ENCODE measurements around the gene ZNF436. TPM values are rescaled to one million over a fixed set of nuclear protein-coding genes. Genes with fewer than 3 reads are reported as not detected.
"Not testable (repeated sequence)": the region's sequence is repeated elsewhere in the genome, so short reads cannot be mapped to it uniquely, and the experiment has no call there.

Gene ZNF436
- total RNA-seq, 5 donors from 2014 or later (not counting 1 experiment from before 2014, with no cell fraction given) = 4.6 to 9.8 (median 9.3) TPM

DNA sequence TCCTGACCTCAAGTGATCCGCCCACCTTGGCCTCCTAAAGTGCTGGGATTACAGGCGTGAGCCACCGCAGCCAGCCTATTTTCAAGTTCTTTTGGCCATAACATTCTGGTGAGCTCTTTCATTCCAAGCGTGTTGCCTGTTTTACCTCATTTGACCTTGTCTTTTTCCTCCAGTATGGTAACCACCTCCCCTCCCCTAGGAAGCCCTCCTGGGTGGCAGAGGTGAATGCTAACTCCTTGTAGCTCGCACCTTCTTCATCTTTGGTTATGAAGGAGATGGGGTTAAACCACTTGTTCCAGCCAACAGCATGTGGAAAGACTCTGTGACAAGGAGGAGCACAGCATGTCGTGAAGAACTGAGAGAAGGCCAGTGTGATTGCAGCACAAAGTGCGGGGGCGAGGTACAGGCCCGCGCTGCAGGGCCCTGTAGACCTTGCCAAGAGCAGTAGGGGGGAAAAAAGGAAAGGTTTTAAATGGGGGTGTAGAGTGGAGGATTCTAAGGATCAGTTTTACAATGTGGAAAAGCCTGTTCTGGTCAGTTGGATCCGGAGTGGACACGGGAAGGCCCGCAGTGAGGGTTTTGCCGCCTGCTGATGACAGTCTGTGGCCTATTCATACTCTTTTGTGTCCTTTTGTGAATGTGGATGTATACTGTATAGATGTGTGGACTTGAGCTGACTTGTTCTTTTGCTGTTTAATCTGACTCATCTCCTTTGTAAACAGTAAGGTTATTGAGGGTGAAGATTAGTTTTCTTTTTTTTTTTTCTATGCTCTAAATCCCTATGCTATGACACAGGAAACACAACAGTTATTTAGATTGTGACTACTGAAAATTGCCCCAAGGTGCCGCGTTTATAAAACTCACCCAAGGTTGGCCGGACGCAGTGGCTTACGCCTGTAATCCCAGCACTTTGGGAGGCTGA is 7.5 kb upstream of the ZNF436 start:
- ChIA-PET POLR2A (no interaction called here), CTCF (interaction anchor here (0.5 to 0.6 kb wide), 2 partner anchors 40 to 48 kb away, joined by 3 to 4 read pairs; no protein-coding TSS in a partner anchor)
- no peak for ATAC-seq (replicated peaks in 1 of 4)

DNA sequence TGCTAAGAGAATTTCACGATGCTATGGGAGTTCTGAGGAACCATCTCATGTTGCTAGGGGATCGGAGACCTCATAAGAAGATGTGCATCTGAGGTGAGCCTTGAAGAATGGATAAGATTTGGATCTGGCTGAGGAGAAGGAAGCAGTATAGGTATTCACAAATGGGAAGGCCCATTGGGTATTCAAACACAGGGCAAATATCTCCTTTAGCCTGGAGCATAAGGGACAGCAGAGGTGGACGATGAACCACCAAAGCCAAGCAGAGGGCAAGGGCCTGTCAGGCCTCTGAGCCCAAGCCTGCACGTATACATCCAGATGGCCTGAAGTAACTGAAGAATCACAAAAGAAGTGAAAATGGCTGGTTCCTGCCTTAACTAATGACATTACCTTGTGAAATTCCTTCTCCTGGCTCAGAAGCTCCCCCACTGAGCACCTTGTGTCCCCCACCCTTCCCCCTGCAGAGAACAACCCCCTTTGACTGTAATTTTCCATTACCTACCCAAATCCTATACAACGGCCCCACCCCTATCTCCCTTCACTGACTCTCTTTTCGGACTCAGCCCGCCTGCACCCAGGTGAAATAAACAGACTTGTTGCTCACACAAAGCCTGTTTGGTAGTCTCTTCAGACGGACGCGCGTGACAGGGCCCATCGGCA is 4.6 kb upstream of the ZNF436 start:
- H3K27ac Mint-ChIP-seq; H3K9me3 ChIP-seq; H3K36me3 Mint-ChIP-seq; H3K27me3 ChIP-seq (replicated peaks in 1 of 2; ENCODE audit: control insufficient read depth in 2 of 2, extremely low read depth in 1 of 2, insufficient read depth in 2 of 2, low read length in 1 of 2); ATAC-seq (replicated peaks in 1 of 4); H3K27me3 Mint-ChIP-seq; H3K27ac ChIP-seq (ENCODE audit: low read length); H3K36me3 ChIP-seq (ENCODE audit: control insufficient read depth in 2 of 2, extremely low read depth in 1 of 2, insufficient read depth in 1 of 2, low read length in 1 of 2); H3K4me3 Mint-ChIP-seq; CTCF ChIA-PET; DNase-seq; H3K4me3 ChIP-seq (ENCODE audit: control insufficient read depth in 1 of 2, extremely low read depth in 1 of 2, low read length in 1 of 2); H3K9me3 Mint-ChIP-seq: not testable (repeated sequence)
- POLR2A ChIA-PET = interaction anchor here in 1 of 2 donors (0.5 kb wide), 1 partner anchor 59 kb away, joined by 4 read pairs; no protein-coding TSS in a partner anchor
- H3K4me1 ChIP-seq (ENCODE audit: control insufficient read depth in 1 of 2, extremely low read depth in 1 of 2, insufficient read depth in 2 of 2, low read length in 2 of 2) = peaks cover 5 to 11% of the 10 kb centered on the region in 2 experiments
- WGBS (ENCODE audit: insufficient coverage) = 92% methylated on average over 10 of the region's 12 CpGs
- H3K4me1 Mint-ChIP-seq = peaks cover 6 to 16% (median 14%) of the 10 kb centered on the region in 3 donors

More for the DNA sequence above, 7.5 kb upstream of the ZNF436 start:
- H3K27me3 Mint-ChIP-seq = no peaks in the 10 kb centered on the region
- no peak for DNase-seq
- no peak overlapping the region for H3K4me3 Mint-ChIP-seq
- Histone ChIP-seq H3K4me1 (ENCODE audit: control insufficient read depth in 1 of 2, extremely low read depth in 1 of 2, insufficient read depth in 2 of 2, low read length in 2 of 2) (no peaks in the 10 kb centered on the region), H3K9me3 (no peaks in the 10 kb centered on the region), H3K27me3 (replicated peaks in 1 of 2; ENCODE audit: control insufficient read depth in 2 of 2, extremely low read depth in 1 of 2, insufficient read depth in 2 of 2, low read length in 1 of 2) (no peaks in the 10 kb centered on the region), H3K27ac (ENCODE audit: low read length) (no peak overlapping the region), H3K4me3 (ENCODE audit: control insufficient read depth in 1 of 2, extremely low read depth in 1 of 2, low read length in 1 of 2) (no peak overlapping the region), H3K36me3 (ENCODE audit: control insufficient read depth in 2 of 2, extremely low read depth in 1 of 2, insufficient read depth in 1 of 2, low read length in 1 of 2) (peaks cover 0 to 2% of the 10 kb centered on the region in 2 donors)
- no peak overlapping the region for H3K27ac Mint-ChIP-seq
- no peaks in the 10 kb centered on the region for H3K36me3 Mint-ChIP-seq
- WGBS (ENCODE audit: insufficient coverage) = 95% methylated on average over 12 of the region's 19 CpGs
- no peaks in the 10 kb centered on the region for H3K9me3 Mint-ChIP-seq
- H3K4me1 Mint-ChIP-seq = no peaks in the 10 kb centered on the region

DNA sequence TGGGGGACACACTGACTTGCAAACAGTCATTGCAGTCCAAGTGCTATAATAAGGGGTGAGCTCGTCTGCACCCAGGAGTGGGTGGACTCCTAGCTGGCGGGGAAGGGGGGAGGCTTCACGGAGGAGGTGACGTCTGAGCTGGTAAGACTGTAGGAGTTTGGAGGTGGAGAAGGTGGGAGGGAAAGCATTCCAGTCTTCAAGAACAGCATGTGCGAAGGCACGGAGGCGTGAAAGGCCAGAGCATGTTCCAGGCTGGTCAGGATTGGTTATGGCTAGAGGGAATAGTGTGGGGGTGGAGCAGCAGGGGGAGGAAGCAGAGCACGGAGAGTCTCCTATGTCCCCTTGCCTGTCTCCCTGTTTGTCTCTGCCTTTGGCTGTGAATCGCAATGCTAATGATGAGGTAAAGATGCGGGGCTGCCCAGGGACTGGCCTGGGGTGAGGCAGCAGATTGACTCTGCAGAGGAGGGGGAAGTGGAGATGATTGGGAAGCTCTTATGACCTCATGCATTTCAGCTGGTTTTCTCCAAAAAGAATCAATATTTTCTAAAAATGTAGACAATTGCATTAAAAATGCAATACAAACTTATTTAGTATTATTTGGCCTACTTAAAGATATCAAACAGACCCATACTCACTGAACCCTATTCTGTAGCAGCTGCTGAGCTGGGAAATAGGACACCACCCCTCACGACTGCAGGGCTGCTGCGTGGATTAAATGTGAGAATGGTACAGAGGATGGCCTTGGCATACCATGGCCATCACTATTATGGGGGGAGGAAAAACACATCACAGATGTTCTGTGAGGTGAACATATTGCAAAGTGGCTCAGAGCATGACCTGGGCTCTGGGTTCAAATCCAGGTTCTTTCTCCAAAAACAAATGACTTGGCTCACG is 2.6 kb upstream of the ZNF436 start:
- 81% methylated on average over 11 of the region's 13 CpGs for WGBS (ENCODE audit: insufficient coverage)
- DNase-seq = no peak
- ChIA-PET CTCF (interaction anchor here (0.6 to 1.2 kb wide), 3 partner anchors 30 to 407 kb away, joined by 3 to 4 read pairs (median 3); no protein-coding TSS in a partner anchor), POLR2A (no interaction called here)
- H3K4me1 Mint-ChIP-seq = peaks cover 16 to 26% (median 21%) of the 10 kb centered on the region in 3 donors
- H3K9me3 Mint-ChIP-seq = no peaks in the 10 kb centered on the region
- H3K27ac Mint-ChIP-seq = no peak overlapping the region
- H3K27me3 ChIP-seq (replicated peaks in 1 of 2; ENCODE audit: control insufficient read depth in 2 of 2, extremely low read depth in 1 of 2, insufficient read depth in 2 of 2, low read length in 1 of 2) = no peaks in the 10 kb centered on the region
- no peaks in the 10 kb centered on the region for H3K36me3 Mint-ChIP-seq
- no peak for ATAC-seq (replicated peaks in 1 of 4)
- no peaks in the 10 kb centered on the region for H3K27me3 Mint-ChIP-seq
- peaks cover 0 to 2% of the 10 kb centered on the region in 2 donors for H3K36me3 ChIP-seq (ENCODE audit: control insufficient read depth in 2 of 2, extremely low read depth in 1 of 2, insufficient read depth in 1 of 2, low read length in 1 of 2)
- peaks cover 10 to 20% of the 10 kb centered on the region in 2 experiments for H3K4me1 ChIP-seq (ENCODE audit: control insufficient read depth in 1 of 2, extremely low read depth in 1 of 2, insufficient read depth in 2 of 2, low read length in 2 of 2)
- H3K4me3 ChIP-seq (ENCODE audit: control insufficient read depth in 1 of 2, extremely low read depth in 1 of 2, low read length in 1 of 2) = no peak overlapping the region
- H3K27ac ChIP-seq (ENCODE audit: low read length) = no peak overlapping the region
- no peaks in the 10 kb centered on the region for H3K9me3 ChIP-seq
- H3K4me3 Mint-ChIP-seq = no peak overlapping the region

DNA sequence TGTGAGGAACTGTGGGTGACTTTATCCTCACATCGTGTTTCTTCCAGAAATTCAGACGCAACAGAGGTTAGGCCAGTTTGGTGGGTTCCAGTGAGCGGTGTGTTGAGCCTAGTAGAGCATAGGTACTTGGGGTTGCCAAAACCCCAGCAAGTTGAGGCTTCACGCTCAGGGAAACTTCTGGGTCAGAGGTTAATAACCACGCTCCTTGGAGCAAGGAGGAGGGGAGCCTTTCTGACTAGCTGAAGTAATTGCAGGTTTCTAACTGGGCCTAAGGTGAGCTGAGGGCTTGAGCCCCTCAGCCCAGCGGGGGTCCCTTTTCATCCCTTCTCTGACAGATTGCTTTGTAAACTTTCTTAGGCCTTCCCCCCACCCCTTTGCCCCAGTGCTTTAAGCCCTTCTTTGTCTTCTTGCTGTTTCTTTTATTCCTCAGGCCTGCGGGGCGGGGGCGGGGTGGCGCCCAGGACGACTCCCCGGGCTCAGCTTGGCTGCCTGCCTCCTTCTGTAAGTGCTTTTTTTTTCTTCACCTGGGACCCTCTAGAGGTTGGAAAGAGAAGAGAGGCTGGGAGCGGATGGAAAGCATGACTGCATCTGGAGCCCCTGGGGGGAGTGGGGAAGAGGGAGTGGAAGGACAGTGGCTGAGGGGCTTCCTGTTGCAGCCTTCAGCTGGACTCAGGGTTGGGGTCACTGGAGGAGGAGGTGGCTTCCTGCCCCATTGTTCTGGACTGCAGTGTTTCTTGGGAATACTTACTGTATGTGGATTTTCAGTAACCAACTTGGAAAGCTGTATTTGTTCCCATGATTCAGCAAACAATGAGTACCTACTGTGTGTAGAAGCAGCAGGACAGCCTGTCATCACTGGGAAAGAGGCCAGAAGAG is 1.3 kb upstream of the ZNF436 start:
- no peak overlapping the region for H3K27ac ChIP-seq (ENCODE audit: low read length)
- no peak overlapping the region for H3K27ac Mint-ChIP-seq

DNA sequence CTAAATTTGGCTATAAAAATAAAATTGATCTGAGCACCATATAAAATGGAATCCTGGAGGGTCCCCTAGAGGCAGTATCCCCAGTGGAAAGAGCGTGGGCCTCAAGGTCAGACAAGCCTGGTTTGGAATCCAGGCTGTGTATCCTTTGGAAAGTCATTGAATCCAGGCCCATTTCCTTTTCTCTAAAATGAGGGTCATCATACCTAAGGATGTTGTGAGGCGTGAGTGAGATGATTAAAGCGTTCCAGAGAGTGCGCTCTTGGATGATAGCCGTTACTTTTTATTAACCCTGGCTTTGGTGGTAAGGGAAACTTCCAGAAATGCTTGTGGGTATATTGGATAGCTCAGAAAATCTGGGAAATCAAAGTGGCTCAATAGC is 683 bp upstream of the ZNF436 start:
- H3K4me3 ChIP-seq (ENCODE audit: control insufficient read depth in 1 of 2, extremely low read depth in 1 of 2, low read length in 1 of 2) = no peak overlapping the region
- peaks cover 14% of the 10 kb centered on the region for H3K36me3 Mint-ChIP-seq

More for the DNA sequence above, 1.3 kb upstream of the ZNF436 start:
- WGBS (ENCODE audit: insufficient coverage) = 81% methylated on average over 11 of the region's 13 CpGs
- Histone ChIP-seq H3K36me3 (ENCODE audit: control insufficient read depth in 2 of 2, extremely low read depth in 1 of 2, insufficient read depth in 1 of 2, low read length in 1 of 2) (peaks cover 0 to 2% of the 10 kb centered on the region in 2 donors), H3K9me3 (no peaks in the 10 kb centered on the region), H3K4me1 (ENCODE audit: control insufficient read depth in 1 of 2, extremely low read depth in 1 of 2, insufficient read depth in 2 of 2, low read length in 2 of 2) (peaks cover 12 to 22% of the 10 kb centered on the region in 2 experiments), H3K27me3 (replicated peaks in 1 of 2; ENCODE audit: control insufficient read depth in 2 of 2, extremely low read depth in 1 of 2, insufficient read depth in 2 of 2, low read length in 1 of 2) (no peaks in the 10 kb centered on the region), H3K4me3 (ENCODE audit: control insufficient read depth in 1 of 2, extremely low read depth in 1 of 2, low read length in 1 of 2) (no peak overlapping the region)
- Mint-ChIP-seq H3K27me3 (no peaks in the 10 kb centered on the region), H3K4me1 (peaks cover 29 to 39% (median 34%) of the 10 kb centered on the region in 3 donors), H3K9me3 (no peaks in the 10 kb centered on the region), H3K4me3 (peak overlapping the region in 2 of 3 donors; percentile 94 to 99), H3K36me3 (peaks cover 11% of the 10 kb centered on the region)
- ChIA-PET CTCF (interaction anchor here (0.6 to 1.2 kb wide), 4 partner anchors 18 to 409 kb away, joined by 3 to 4 read pairs (median 3); no protein-coding TSS in a partner anchor), POLR2A (no interaction called here)
- DNase-seq (no peak), ATAC-seq (replicated peaks in 1 of 4) (no peak)

More for the DNA sequence above, 683 bp upstream of the ZNF436 start:
- Mint-ChIP-seq H3K4me1 (peaks cover 30 to 40% (median 35%) of the 10 kb centered on the region in 3 donors), H3K27me3 (no peaks in the 10 kb centered on the region), H3K4me3 (peak overlapping the region; percentile 94 to 99 (median 97)), H3K27ac (no peak overlapping the region), H3K9me3 (no peaks in the 10 kb centered on the region)
- H3K36me3 ChIP-seq (ENCODE audit: control insufficient read depth in 2 of 2, extremely low read depth in 1 of 2, insufficient read depth in 1 of 2, low read length in 1 of 2) = no peaks in the 10 kb centered on the region
- DNase-seq = no peak
- H3K4me1 ChIP-seq (ENCODE audit: control insufficient read depth in 1 of 2, extremely low read depth in 1 of 2, insufficient read depth in 2 of 2, low read length in 2 of 2) = peaks cover 12 to 22% of the 10 kb centered on the region in 2 experiments
- H3K27ac ChIP-seq (ENCODE audit: low read length) = no peak overlapping the region
- no peak for ATAC-seq (replicated peaks in 1 of 4)
- H3K27me3 ChIP-seq (replicated peaks in 1 of 2; ENCODE audit: control insufficient read depth in 2 of 2, extremely low read depth in 1 of 2, insufficient read depth in 2 of 2, low read length in 1 of 2) = no peaks in the 10 kb centered on the region
- CTCF ChIA-PET = no interaction called here
- WGBS (ENCODE audit: insufficient coverage) = 94% methylated on average over 3 of the region's 5 CpGs
- POLR2A ChIA-PET = no interaction called here
- no peaks in the 10 kb centered on the region for H3K9me3 ChIP-seq
